Keratinocyte (primary cell): ENCODE data around the gene CLSTN2. TPM values are rescaled to one million over a fixed set of nuclear protein-coding genes. Genes with fewer than 3 reads are reported as not detected.

Experiments
- DNase-seq: peaks from one replicate; pipeline ENCODE4 v3.0.0-alpha.2; 2011; ENCODE audit warnings: low read depth, missing footprints, low spot score
- FAIRE-seq: peaks from 2 replicates; lab custom pipeline; 2011; peaks lifted over from hg19 to GRCh38; lab: Jason Lieb, UNC
- H2AFZ ChIP-seq: 2 replicates; pipeline ENCODE4 v1.6.0; 2012; ENCODE audit warnings: low read length, control low read depth, inconsistent platforms; ENCODE audit not compliant: control insufficient read depth
- H3K27ac ChIP-seq: 2 replicates; pipeline ENCODE4 v1.5.1; 2011; ENCODE audit warnings: low read length; ENCODE audit not compliant: control insufficient read depth, insufficient read depth
- H3K27me3 ChIP-seq: 3 replicates; pipeline ENCODE4 v1.6.0; 2011; ENCODE audit warnings: low read length; ENCODE audit not compliant: control insufficient read depth, insufficient read depth; ENCODE audit errors: extremely low read depth
- H3K36me3 ChIP-seq, 2 experiments: 2 replicates in 1 of 2; 3 replicates in 1 of 2; pipeline ENCODE4 v1.5.1; 2011; ENCODE audit warnings: low read length in 2 of 2, mild to moderate bottlenecking in 1 of 2; ENCODE audit not compliant: control insufficient read depth in 2 of 2, insufficient read depth in 2 of 2; ENCODE audit errors: extremely low read depth in 1 of 2
- H3K4me1 ChIP-seq: 3 replicates; pipeline ENCODE4 v1.5.1; 2011; ENCODE audit warnings: low read length; ENCODE audit not compliant: control insufficient read depth, insufficient read depth; ENCODE audit errors: extremely low read depth
- H3K4me2 ChIP-seq: 3 replicates; pipeline ENCODE4 v1.6.0; 2011; ENCODE audit warnings: low read depth, low read length; ENCODE audit not compliant: control insufficient read depth, insufficient read depth; ENCODE audit errors: extremely low read depth
- H3K4me3 ChIP-seq, 3 experiments: fragments of 200-600 bp in 1 of 3; sonication (generic) in 1 of 3; 2 replicates in 2 of 3; 3 replicates in 1 of 3; pipeline ENCODE4 v1.5.1; 2011 to 2016; ENCODE audit warnings: low read length in 3 of 3, mild to moderate bottlenecking in 3 of 3, control low read depth in 2 of 3, inconsistent platforms in 1 of 3, low read depth in 1 of 3, mixed read lengths in 1 of 3, mixed run types in 1 of 3, moderate library complexity in 1 of 3; ENCODE audit not compliant: control insufficient read depth in 2 of 3, insufficient read depth in 2 of 3; ENCODE audit errors: extremely low read depth in 1 of 3
- H3K79me2 ChIP-seq: 2 replicates; pipeline ENCODE4 v1.6.0; 2012; ENCODE audit warnings: low read length; ENCODE audit not compliant: control insufficient read depth, insufficient read depth
- H3K9ac ChIP-seq: 3 replicates; pipeline ENCODE4 v1.6.0; 2011; ENCODE audit warnings: low read length; ENCODE audit not compliant: control insufficient read depth, insufficient read depth; ENCODE audit errors: extremely low read depth
- H3K9me1 ChIP-seq: 3 replicates; pipeline ENCODE4 v1.6.0; 2011; ENCODE audit warnings: low read length; ENCODE audit not compliant: control insufficient read depth, insufficient read depth; ENCODE audit errors: extremely low read depth
- H3K9me3 ChIP-seq: 2 replicates; pipeline ENCODE4 v1.5.1; 2012; ENCODE audit warnings: low read depth, low read length; ENCODE audit not compliant: control insufficient read depth
- H4K20me1 ChIP-seq: 3 replicates; pipeline ENCODE4 v1.6.0; 2011; ENCODE audit warnings: low read length; ENCODE audit not compliant: control insufficient read depth, insufficient read depth; ENCODE audit errors: extremely low read depth
- EZH2 ChIP-seq: IDR thresholded peaks from one replicate; pipeline ENCODE4 v1.6.1; 2012; ENCODE audit warnings: inconsistent platforms, mild to moderate bottlenecking, low read length, moderate library complexity
- dilution Hi-C: fragments of 300-500 bp; cut with MboI; formaldehyde crosslinking; loops from one replicate; pipeline ENCODE4 v1.7.0; 2020; ENCODE audit warnings: low sequenced_read_pairs; ENCODE audit not compliant: extremely low pct_ligation_motif_present
- polyA plus RNA-seq, 5 experiments: library from polyadenylated mRNA; depleted of rRNA in 3 of 5; stranded (reverse) in 3 of 5; stranded (forward) in 1 of 5; unstranded in 1 of 5; fragments of >200 nt; gene quantifications; 1 replicate in 1 of 5; 2 replicates in 3 of 5; 3 replicates in 1 of 5; pipeline versions ENCODE4 v1.2.1 to v1.2.3, GENCODE V29; 2011 to 2012; ENCODE audit warnings: missing spikeins in 2 of 5, low read depth in 1 of 5, low replicate concordance in 1 of 5
- TF ChIP-seq, protein P1 (sequence below), 3 experiments: IDR thresholded peaks in 1 of 3; conservative IDR thresholded peaks in 1 of 3; optimal IDR thresholded peaks in 1 of 3; 2 replicates in 2 of 3; 3 replicates in 1 of 3; pipeline versions ENCODE3 to v1.5.1; 2011; ENCODE audit warnings: low read length in 3 of 3, mild to moderate bottlenecking in 3 of 3, moderate library complexity in 2 of 3, control low read depth in 1 of 3, inconsistent platforms in 1 of 3; ENCODE audit not compliant: insufficient read depth in 2 of 3; ENCODE audit errors: extremely low read depth in 1 of 3

Gene CLSTN2
- polyA plus RNA-seq, 1 donor (not counting 4 experiments of a cell fraction or from before 2014, with no cell fraction given) = 0.09 TPM

DNA sequence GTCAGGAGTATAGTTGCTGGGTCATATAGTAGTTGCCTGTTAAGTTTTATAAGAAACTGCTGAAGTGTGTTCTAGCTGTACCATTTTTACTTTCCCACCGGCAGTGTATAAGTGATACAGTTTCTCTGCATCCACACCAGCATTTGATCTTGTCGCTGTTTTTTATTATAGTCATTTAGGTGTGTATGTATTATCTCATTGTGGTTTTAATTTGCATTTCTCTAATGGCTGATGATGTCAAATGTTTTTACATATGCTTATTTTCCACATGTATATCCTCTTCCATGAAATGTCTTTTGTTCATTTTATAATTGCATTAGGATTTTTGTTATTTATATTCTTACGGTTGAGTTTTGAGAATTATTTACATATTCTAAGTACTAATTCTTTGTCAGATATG, 254.3 kb downstream of the CLSTN2 start:
- H2AFZ ChIP-seq = no peak overlapping the region
- no peaks in the 10 kb centered on the region for H3K36me3 ChIP-seq
- no peaks in the 10 kb centered on the region for H3K79me2 ChIP-seq
- H3K4me3 ChIP-seq = no peak overlapping the region
- FAIRE-seq (no peak), DNase-seq (no peak)
- TF ChIP-seq, protein P1, sequence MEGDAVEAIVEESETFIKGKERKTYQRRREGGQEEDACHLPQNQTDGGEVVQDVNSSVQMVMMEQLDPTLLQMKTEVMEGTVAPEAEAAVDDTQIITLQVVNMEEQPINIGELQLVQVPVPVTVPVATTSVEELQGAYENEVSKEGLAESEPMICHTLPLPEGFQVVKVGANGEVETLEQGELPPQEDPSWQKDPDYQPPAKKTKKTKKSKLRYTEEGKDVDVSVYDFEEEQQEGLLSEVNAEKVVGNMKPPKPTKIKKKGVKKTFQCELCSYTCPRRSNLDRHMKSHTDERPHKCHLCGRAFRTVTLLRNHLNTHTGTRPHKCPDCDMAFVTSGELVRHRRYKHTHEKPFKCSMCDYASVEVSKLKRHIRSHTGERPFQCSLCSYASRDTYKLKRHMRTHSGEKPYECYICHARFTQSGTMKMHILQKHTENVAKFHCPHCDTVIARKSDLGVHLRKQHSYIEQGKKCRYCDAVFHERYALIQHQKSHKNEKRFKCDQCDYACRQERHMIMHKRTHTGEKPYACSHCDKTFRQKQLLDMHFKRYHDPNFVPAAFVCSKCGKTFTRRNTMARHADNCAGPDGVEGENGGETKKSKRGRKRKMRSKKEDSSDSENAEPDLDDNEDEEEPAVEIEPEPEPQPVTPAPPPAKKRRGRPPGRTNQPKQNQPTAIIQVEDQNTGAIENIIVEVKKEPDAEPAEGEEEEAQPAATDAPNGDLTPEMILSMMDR (optimal IDR thresholded peaks at IDR 0.05 in 1 of 3, IDR thresholded peaks at IDR 0.05 in 1 of 3, conservative IDR thresholded peaks at IDR 0.05 in 1 of 3; ENCODE audit: extremely low read depth in 1 of 3, insufficient read depth in 2 of 3, low read length in 3 of 3) = no peak
- TF ChIP-seq EZH2 = no peak
- H3K9me1 ChIP-seq = no peaks in the 10 kb centered on the region
- dilution Hi-C loops = no loop called here
- no peaks in the 10 kb centered on the region for H3K9me3 ChIP-seq
- H3K9ac ChIP-seq = no peak overlapping the region
- no peaks in the 10 kb centered on the region for H3K27me3 ChIP-seq
- no peak overlapping the region for H3K27ac ChIP-seq
- H3K4me2 ChIP-seq = no peak overlapping the region
- H3K4me1 ChIP-seq = peaks cover 4% of the 10 kb centered on the region
- no peaks in the 10 kb centered on the region for H4K20me1 ChIP-seq

DNA sequence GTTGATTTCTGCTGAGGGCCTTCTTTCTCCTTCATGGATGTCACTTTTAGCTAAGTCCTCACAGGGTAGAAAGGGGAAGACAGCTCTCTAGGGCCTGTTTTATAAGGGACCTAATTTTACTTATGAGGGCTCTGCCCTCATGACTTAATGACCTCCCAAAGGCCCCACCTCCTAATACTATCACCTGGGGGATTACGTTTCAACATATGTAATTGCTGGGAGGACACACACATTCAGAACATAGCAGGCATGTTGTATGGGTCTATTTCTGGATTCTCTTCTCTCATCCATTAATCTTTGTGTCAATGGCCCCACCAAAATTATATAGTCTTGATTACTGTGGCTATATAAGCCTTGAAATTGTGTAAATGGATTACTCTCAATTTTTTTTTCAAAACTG, 255.0 kb downstream of the CLSTN2 start:
- no peak overlapping the region for H3K27ac ChIP-seq

More for the DNA sequence above, 255.0 kb downstream of the CLSTN2 start:
- H3K79me2 ChIP-seq = no peaks in the 10 kb centered on the region
- H3K9me1 ChIP-seq = no peaks in the 10 kb centered on the region
- H3K4me1 ChIP-seq = peaks cover 4% of the 10 kb centered on the region
- no peaks in the 10 kb centered on the region for H3K27me3 ChIP-seq
- DNase-seq (no peak), FAIRE-seq (no peak)
- no peak overlapping the region for H2AFZ ChIP-seq
- H3K9ac ChIP-seq = no peak overlapping the region
- no peak for TF ChIP-seq EZH2
- TF ChIP-seq, protein P1 (optimal IDR thresholded peaks at IDR 0.05 in 1 of 3, IDR thresholded peaks at IDR 0.05 in 1 of 3, conservative IDR thresholded peaks at IDR 0.05 in 1 of 3; ENCODE audit: extremely low read depth in 1 of 3, insufficient read depth in 2 of 3, low read length in 3 of 3) = no peak
- no peak overlapping the region for H3K4me2 ChIP-seq
- no peaks in the 10 kb centered on the region for H4K20me1 ChIP-seq
- dilution Hi-C loops = no loop called here
- no peaks in the 10 kb centered on the region for H3K9me3 ChIP-seq
- H3K36me3 ChIP-seq = no peaks in the 10 kb centered on the region
- H3K4me3 ChIP-seq = no peak overlapping the region
